ENCODE data around the gene DQX1.

GRCh38 chr2:74515981-74516633 is 9.9 kb downstream of the DQX1 start:
- TF ChIP-seq CTCF (conservative IDR thresholded peaks at IDR 0.05 in 1 of 2, IDR thresholded peaks at IDR 0.05 in 1 of 2; ENCODE audit: extremely low read depth in 1 of 2, insufficient read depth in 1 of 2, low read depth in 1 of 2, low read length in 2 of 2), result no peak
- peak; percentile 12 for TF ChIP-seq EZH2 (IDR thresholded peaks at IDR 0.05; ENCODE audit: borderline replicate concordance, low read length)

Measured in mammary epithelial cell (primary cell).